ENCODE measurements around the gene ZCCHC4. TPM values are rescaled to one million over a fixed set of nuclear protein-coding genes. Genes with fewer than 3 reads are reported as not detected.

ZCCHC4 gene
- 5.6 TPM for polyA plus RNA-seq (2013, experiment 1 of 2)
- 5.5 TPM for polyA plus RNA-seq (2013, experiment 2 of 2)

DNA sequence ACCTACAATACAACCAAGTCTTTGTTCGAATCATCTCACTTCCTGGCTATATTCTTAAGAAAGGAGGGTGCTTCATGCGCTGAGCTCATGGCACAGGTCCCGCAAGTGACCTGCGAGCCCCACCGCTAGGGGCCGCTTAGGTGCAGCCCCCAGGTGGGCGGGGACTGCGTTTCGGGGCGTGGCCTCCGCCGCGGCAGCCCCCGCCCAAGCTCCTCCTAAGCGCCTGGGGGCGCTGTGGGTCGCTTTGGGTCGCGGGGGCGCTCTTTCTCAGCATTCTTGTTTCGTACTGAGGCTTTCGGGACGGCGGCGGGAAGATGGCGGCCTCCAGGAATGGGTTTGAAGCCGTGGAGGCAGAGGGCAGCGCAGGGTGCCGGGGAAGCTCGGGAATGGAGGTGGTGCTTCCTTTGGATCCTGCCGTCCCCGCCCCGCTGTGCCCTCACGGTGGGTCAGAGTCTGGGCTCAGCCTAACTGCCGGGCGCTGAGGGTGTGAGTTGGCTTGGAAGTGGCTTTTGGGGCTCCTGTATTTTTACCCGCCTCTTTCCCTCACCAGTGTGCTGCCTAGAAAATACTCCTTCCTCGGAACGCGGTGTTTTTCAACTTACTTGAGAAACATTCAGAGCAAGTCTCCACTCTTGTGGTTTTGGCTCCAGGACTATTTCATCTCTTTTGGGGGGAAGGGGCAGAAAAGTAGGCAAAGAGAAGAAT, at the start of gene ZCCHC4:
TSS of gene ZCCHC4 (plus strand) at position 279 of the 705 bp plus-strand sequence. CDS start at position 315, 36 bp downstream.
- Histone ChIP-seq H3K9ac (ENCODE audit: low read length) (peak within 1 kb of the TSS; percentile 94), H3K4me2 (ENCODE audit: low read length, poor library complexity, severe bottlenecking) (peak within 1 kb of the TSS; percentile 87)

DNA sequence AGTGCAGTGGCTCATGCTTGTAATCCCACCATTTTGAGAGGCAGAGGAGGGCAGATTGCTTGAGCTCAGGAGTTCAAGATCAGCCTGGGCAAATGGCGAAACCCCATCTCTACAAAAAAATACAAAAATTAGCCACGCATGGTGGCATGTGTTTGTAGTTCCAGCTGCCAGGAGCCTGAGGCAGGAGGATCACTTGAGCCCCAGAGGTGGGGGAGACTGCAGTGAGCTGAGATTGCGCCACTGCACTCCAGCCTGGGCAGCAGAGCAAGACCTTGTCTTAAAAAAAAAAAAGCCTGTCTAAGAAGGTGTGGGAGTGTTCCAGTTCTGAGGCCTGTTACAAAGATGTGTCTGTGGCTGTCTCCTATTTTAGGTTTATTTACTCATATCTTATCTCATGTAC, 40.7 kb upstream of the ZCCHC4 start:
- no peak overlapping the region for H2BK12ac ChIP-seq (ENCODE audit: low read length in 2 of 2)
- H4K8ac ChIP-seq (ENCODE audit: low read length), result no peak overlapping the region
- H2BK5ac ChIP-seq (ENCODE audit: low read depth, low read length, poor library complexity, severe bottlenecking), result no peak overlapping the region
- H4K91ac ChIP-seq (ENCODE audit: low read length), result no peak overlapping the region
- no peak overlapping the region for H2BK120ac ChIP-seq (ENCODE audit: low read depth, low read length)
- WGBS, result 97% methylated on average over 2 of the region's 3 CpGs
- no peaks in the 10 kb centered on the region for H3K9me3 ChIP-seq (ENCODE audit: control insufficient read depth, low read length)
- no peak overlapping the region for H3K23ac ChIP-seq (ENCODE audit: low read length in 2 of 2)
- no peak overlapping the region for H3K4ac ChIP-seq (ENCODE audit: low read depth in 1 of 2, low read length in 2 of 2)
- no peak overlapping the region for H3K4me3 ChIP-seq (ENCODE audit: insufficient read depth in 1 of 2, low read depth in 1 of 2, low read length in 2 of 2)
- peaks cover 0 to 85% of the 10 kb centered on the region in 2 experiments for H3K36me3 ChIP-seq (ENCODE audit: control insufficient read depth in 1 of 2, insufficient read depth in 2 of 2, low read depth in 1 of 2, low read length in 2 of 2)
- H2AK5ac ChIP-seq (ENCODE audit: low read length, severe bottlenecking), result no peak overlapping the region
- no peak overlapping the region for H2AFZ ChIP-seq (ENCODE audit: low read depth, low read length)
- no peak overlapping the region for H3K9ac ChIP-seq (ENCODE audit: low read length)
- H3K79me1 ChIP-seq (replicated peaks; ENCODE audit: low read length, poor library complexity, severe bottlenecking), result peaks cover 8% of the 10 kb centered on the region
- H3K27ac ChIP-seq (ENCODE audit: low read length, poor library complexity, severe bottlenecking), result no peak overlapping the region
- no peaks in the 10 kb centered on the region for H3K27me3 ChIP-seq (ENCODE audit: control insufficient read depth in 1 of 2, insufficient read depth in 1 of 2, low read length in 2 of 2)
- no peak overlapping the region for H3K18ac ChIP-seq (ENCODE audit: low read depth in 1 of 2, low read length in 2 of 2)
- no peak overlapping the region for H3K14ac ChIP-seq (ENCODE audit: low read length in 2 of 2)
- no peak for DNase-seq
- no peak overlapping the region for H2BK15ac ChIP-seq (ENCODE audit: low read depth, poor library complexity, severe bottlenecking)
- H3K4me2 ChIP-seq (ENCODE audit: low read length, poor library complexity, severe bottlenecking), result no peak overlapping the region
- no peaks in the 10 kb centered on the region for H3K4me1 ChIP-seq (ENCODE audit: control insufficient read depth, insufficient read depth, low read depth, low read length)

More for the DNA sequence above, at the start of gene ZCCHC4:
- Histone ChIP-seq H2BK120ac (ENCODE audit: low read depth, low read length) (no peak within 1 kb of the TSS), H2BK15ac (ENCODE audit: low read depth, poor library complexity, severe bottlenecking) (no peak within 1 kb of the TSS), H3K27ac (ENCODE audit: low read length, poor library complexity, severe bottlenecking) (peak within 1 kb of the TSS; percentile 63), H3K27me3 (ENCODE audit: control insufficient read depth in 1 of 2, insufficient read depth in 1 of 2, low read length in 2 of 2) (no peaks in the 10 kb centered on the region), H3K9me3 (ENCODE audit: control insufficient read depth, low read length) (no peaks in the 10 kb centered on the region), H4K8ac (ENCODE audit: low read length) (peak within 1 kb of the TSS; percentile 40), H2AK5ac (ENCODE audit: low read length, severe bottlenecking) (no peak within 1 kb of the TSS), H3K23ac (ENCODE audit: low read length in 2 of 2) (no peak within 1 kb of the TSS), H3K14ac (ENCODE audit: low read length in 2 of 2) (peak within 1 kb of the TSS in 1 of 2 experiments; percentile 87), H2AFZ (ENCODE audit: low read depth, low read length) (peak within 1 kb of the TSS; percentile 87), H3K36me3 (ENCODE audit: control insufficient read depth in 1 of 2, insufficient read depth in 2 of 2, low read depth in 1 of 2, low read length in 2 of 2) (peaks cover 3 to 17% of the 10 kb centered on the region in 2 experiments), H3K18ac (ENCODE audit: low read depth in 1 of 2, low read length in 2 of 2) (peak within 1 kb of the TSS; percentile 6 to 90), H4K91ac (ENCODE audit: low read length) (no peak within 1 kb of the TSS), H2BK5ac (ENCODE audit: low read depth, low read length, poor library complexity, severe bottlenecking) (no peak within 1 kb of the TSS), H3K4me1 (ENCODE audit: control insufficient read depth, insufficient read depth, low read depth, low read length) (peaks cover 8% of the 10 kb centered on the region), H2BK12ac (ENCODE audit: low read length in 2 of 2) (no peak within 1 kb of the TSS), H3K4me3 (ENCODE audit: insufficient read depth in 1 of 2, low read depth in 1 of 2, low read length in 2 of 2) (peak within 1 kb of the TSS; percentile 76 to 89), H3K4ac (ENCODE audit: low read depth in 1 of 2, low read length in 2 of 2) (peak within 1 kb of the TSS in 1 of 2 experiments; percentile 72), H3K79me1 (replicated peaks; ENCODE audit: low read length, poor library complexity, severe bottlenecking) (peaks cover 18% of the 10 kb centered on the region)
- DNase-seq, result peak; percentile 91
- 2% methylated on average over 35 of the region's 40 CpGs for WGBS

DNA sequence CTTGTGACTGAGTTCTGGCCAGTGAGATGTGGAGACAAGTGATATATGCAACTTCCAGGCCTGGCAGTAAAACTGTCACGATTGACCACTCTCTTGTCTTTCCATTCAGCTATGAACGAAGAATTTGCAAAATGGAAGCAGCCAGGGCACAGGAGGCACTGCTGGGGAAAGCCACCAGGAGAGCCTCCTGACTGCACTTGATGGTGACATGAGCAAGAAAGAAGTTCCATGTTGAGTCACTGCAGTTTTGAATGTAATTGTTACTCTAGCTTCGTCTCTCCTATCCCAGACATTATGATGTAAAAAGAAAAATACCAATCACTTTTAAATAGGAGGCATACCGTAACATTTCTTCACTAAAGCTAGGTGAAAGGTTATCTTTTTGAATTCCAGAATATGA, 32.4 kb upstream of the ZCCHC4 start:
- H2AFZ ChIP-seq (ENCODE audit: low read depth, low read length), result no peak overlapping the region
- no peak overlapping the region for H3K9ac ChIP-seq (ENCODE audit: low read length)
- no peak overlapping the region for H3K23ac ChIP-seq (ENCODE audit: low read length in 2 of 2)
- no peaks in the 10 kb centered on the region for H3K9me3 ChIP-seq (ENCODE audit: control insufficient read depth, low read length)
- H3K27ac ChIP-seq (ENCODE audit: low read length, poor library complexity, severe bottlenecking), result no peak overlapping the region
- no peak overlapping the region for H2BK120ac ChIP-seq (ENCODE audit: low read depth, low read length)
- H2BK15ac ChIP-seq (ENCODE audit: low read depth, poor library complexity, severe bottlenecking), result no peak overlapping the region
- no peak overlapping the region for H2AK5ac ChIP-seq (ENCODE audit: low read length, severe bottlenecking)
- no peak overlapping the region for H3K4ac ChIP-seq (ENCODE audit: low read depth in 1 of 2, low read length in 2 of 2)
- no peaks in the 10 kb centered on the region for H3K4me1 ChIP-seq (ENCODE audit: control insufficient read depth, insufficient read depth, low read depth, low read length)
- no peaks in the 10 kb centered on the region for H3K79me1 ChIP-seq (replicated peaks; ENCODE audit: low read length, poor library complexity, severe bottlenecking)
- no peak for DNase-seq
- no peaks in the 10 kb centered on the region for H3K27me3 ChIP-seq (ENCODE audit: control insufficient read depth in 1 of 2, insufficient read depth in 1 of 2, low read length in 2 of 2)
- WGBS, result 82% methylated on average over 3 of the region's 4 CpGs
- H3K18ac ChIP-seq (ENCODE audit: low read depth in 1 of 2, low read length in 2 of 2), result no peak overlapping the region
- H4K8ac ChIP-seq (ENCODE audit: low read length), result no peak overlapping the region
- no peak overlapping the region for H3K14ac ChIP-seq (ENCODE audit: low read length in 2 of 2)
- no peak overlapping the region for H2BK5ac ChIP-seq (ENCODE audit: low read depth, low read length, poor library complexity, severe bottlenecking)
- no peak overlapping the region for H2BK12ac ChIP-seq (ENCODE audit: low read length in 2 of 2)
- peak overlapping the region; percentile 61 for H4K91ac ChIP-seq (ENCODE audit: low read length)
- peaks cover 6 to 61% of the 10 kb centered on the region in 2 experiments for H3K36me3 ChIP-seq (ENCODE audit: control insufficient read depth in 1 of 2, insufficient read depth in 2 of 2, low read depth in 1 of 2, low read length in 2 of 2)
- H3K4me2 ChIP-seq (ENCODE audit: low read length, poor library complexity, severe bottlenecking), result no peak overlapping the region
- H3K4me3 ChIP-seq (ENCODE audit: insufficient read depth in 1 of 2, low read depth in 1 of 2, low read length in 2 of 2), result no peak overlapping the region

DNA sequence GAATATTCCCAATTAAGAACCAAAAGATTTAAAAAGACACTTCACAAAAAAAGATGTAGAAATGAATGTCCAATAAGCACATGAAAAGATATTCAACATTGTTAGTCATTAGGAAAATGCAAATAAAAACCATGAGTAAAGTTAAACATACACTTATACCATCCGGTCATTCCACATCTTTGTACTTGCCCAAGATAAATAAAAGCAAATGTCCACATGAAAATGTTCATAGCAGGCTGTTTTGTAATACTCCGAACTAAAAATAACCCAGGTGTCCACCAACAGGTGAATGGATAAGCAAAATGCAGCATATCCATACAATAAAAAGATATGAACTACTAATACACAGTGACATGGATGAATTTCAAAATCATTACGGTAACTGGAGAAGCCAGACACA, 28.6 kb upstream of the ZCCHC4 start:
- Histone ChIP-seq H3K36me3 (ENCODE audit: control insufficient read depth in 1 of 2, insufficient read depth in 2 of 2, low read depth in 1 of 2, low read length in 2 of 2) (peaks cover 6 to 24% of the 10 kb centered on the region in 2 experiments), H4K91ac (ENCODE audit: low read length) (no peak overlapping the region), H3K23ac (ENCODE audit: low read length in 2 of 2) (no peak overlapping the region), H2BK5ac (ENCODE audit: low read depth, low read length, poor library complexity, severe bottlenecking) (no peak overlapping the region), H2BK120ac (ENCODE audit: low read depth, low read length) (no peak overlapping the region), H3K18ac (ENCODE audit: low read depth in 1 of 2, low read length in 2 of 2) (no peak overlapping the region), H3K4me1 (ENCODE audit: control insufficient read depth, insufficient read depth, low read depth, low read length) (no peaks in the 10 kb centered on the region), H2AFZ (ENCODE audit: low read depth, low read length) (no peak overlapping the region), H3K4ac (ENCODE audit: low read depth in 1 of 2, low read length in 2 of 2) (no peak overlapping the region), H3K14ac (ENCODE audit: low read length in 2 of 2) (no peak overlapping the region), H2AK5ac (ENCODE audit: low read length, severe bottlenecking) (no peak overlapping the region), H2BK12ac (ENCODE audit: low read length in 2 of 2) (no peak overlapping the region), H3K27me3 (ENCODE audit: control insufficient read depth in 1 of 2, insufficient read depth in 1 of 2, low read length in 2 of 2) (no peaks in the 10 kb centered on the region), H2BK15ac (ENCODE audit: low read depth, poor library complexity, severe bottlenecking) (no peak overlapping the region), H3K27ac (ENCODE audit: low read length, poor library complexity, severe bottlenecking) (no peak overlapping the region), H3K79me1 (replicated peaks; ENCODE audit: low read length, poor library complexity, severe bottlenecking) (no peaks in the 10 kb centered on the region), H3K9me3 (ENCODE audit: control insufficient read depth, low read length) (peaks cover 7% of the 10 kb centered on the region), H4K8ac (ENCODE audit: low read length) (no peak overlapping the region), H3K4me3 (ENCODE audit: insufficient read depth in 1 of 2, low read depth in 1 of 2, low read length in 2 of 2) (no peak overlapping the region), H3K9ac (ENCODE audit: low read length) (no peak overlapping the region), H3K4me2 (ENCODE audit: low read length, poor library complexity, severe bottlenecking) (no peak overlapping the region)
- 87% methylated on average over 2 of the region's 3 CpGs for WGBS
- no peak for DNase-seq
